ENCODE results near the gene SMLR1. TPM values are rescaled to one million over a fixed set of nuclear protein-coding genes. Genes with fewer than 3 reads are reported as not detected.

Gene SMLR1
- total and polyA plus RNA-seq, 10 of the 15 experiments (the other 5 are each of a cell fraction or from before 2014, with no cell fraction given): 0.10 TPM; not detected in 9

GRCh38 chr6:130882370-130882769 lies 55.2 kb downstream of the SMLR1 start:
- no peaks in the 10 kb centered on the region for H4K20me1 ChIP-seq (ENCODE audit: control insufficient read depth, insufficient read depth)
- H3K9me3 ChIP-seq (replicated peaks; ENCODE audit: control insufficient read depth, insufficient read depth, low read length): no peaks in the 10 kb centered on the region
- in situ Hi-C loops (cut with MboI): loop anchor here (10.0 kb wide), 1 partner anchor 652 kb away; no protein-coding TSS in a partner anchor
- H3K4me3 ChIP-seq: no peak overlapping the region
- 76% methylated on average over 4 of the region's 4 CpGs for WGBS (ENCODE audit: insufficient coverage, insufficient replicate concordance, low lambda C conversion rate, missing lambda C conversion rate)
- peaks cover 2% of the 10 kb centered on the region in 2 experiments; a peak in 3 of 4 replicates for H3K36me3 ChIP-seq (ENCODE audit: control insufficient read depth in 2 of 2, insufficient read depth in 2 of 2, low read length in 1 of 2)
- no peaks in the 10 kb centered on the region for H3K4me1 ChIP-seq (ENCODE audit: control insufficient read depth, insufficient read depth, low read length)
- POLR2A ChIA-PET: no interaction called here
- no peak overlapping the region for H3K9ac ChIP-seq (ENCODE audit: control insufficient read depth, insufficient read depth, low read length)
- intact Hi-C loops (cut with micrococcal nuclease; ENCODE audit: unreplicated experiment): no loop called here
- no peak overlapping the region for H3K4me2 ChIP-seq (ENCODE audit: control insufficient read depth, insufficient read depth)
- ATAC-seq: no peak
- RAD21 ChIA-PET (ENCODE audit: unreplicated experiment): interaction anchor here (0.7 to 1.7 kb wide), 3 partner anchors 203 to 651 kb away, joined by 3 to 7 read pairs (median 3); no protein-coding TSS in a partner anchor
- no peak overlapping the region for H2AFZ ChIP-seq (ENCODE audit: control insufficient read depth, low read depth, low read length)
- no peak overlapping the region for H3K27ac ChIP-seq (ENCODE audit: control insufficient read depth, insufficient read depth)
- no peak for TF ChIP-seq STAT3 (IDR thresholded peaks at IDR 0.05; ENCODE audit: low read depth, low read length)
- TF ChIP-seq TAF1 (IDR thresholded peaks at IDR 0.05; ENCODE audit: borderline replicate concordance, low read depth, low read length): no peak
- no peak for TF ChIP-seq ZNF274 (IDR thresholded peaks at IDR 0.05; ENCODE audit: insufficient read depth, insufficient read length)
- CTCF ChIA-PET: interaction anchor here (0.8 to 15.9 kb wide), 4 partner anchors 10 to 651 kb away, joined by 3 to 365 read pairs (median 19); no protein-coding TSS in a partner anchor
- BruUV-seq (replicated peaks): no TSS peak
- no peaks in the 10 kb centered on the region for H3K27me3 ChIP-seq (replicated peaks in 1 of 2; ENCODE audit: control insufficient read depth in 2 of 2, insufficient read depth in 2 of 2, low read length in 1 of 2)
- FAIRE-seq: no peak
- SMC1A ChIA-PET (ENCODE audit: uncharacterized antibody, unreplicated experiment): interaction anchor here (1.1 to 17.6 kb wide), 2 partner anchors 89 to 234 kb away, joined by 3 to 301 read pairs; no protein-coding TSS in a partner anchor
- H3K79me2 ChIP-seq (ENCODE audit: control insufficient read depth, insufficient read depth, low read length): no peaks in the 10 kb centered on the region
- no peak for DNase-seq (ENCODE audit: low read depth, low spot score)

GRCh38 chr6:130885392-130886192 lies 58.4 kb downstream of the SMLR1 start:
- in situ Hi-C loops (cut with MboI): loop anchor here (5.0 to 10.0 kb wide), 2 partner anchors 232 to 649 kb away; no protein-coding TSS in a partner anchor
- H3K4me1 ChIP-seq (ENCODE audit: control insufficient read depth, insufficient read depth, low read length): no peaks in the 10 kb centered on the region
- no peaks in the 10 kb centered on the region for H3K9me3 ChIP-seq (replicated peaks; ENCODE audit: control insufficient read depth, insufficient read depth, low read length)
- no TSS peak for BruUV-seq (replicated peaks)
- FAIRE-seq (peak; percentile 64), DNase-seq (ENCODE audit: low read depth, low spot score) (peak; percentile 45), ATAC-seq (peak; percentile 98)
- POLR2A ChIA-PET: interaction anchor here (1.0 kb wide), 1 partner anchor 230 kb away, joined by 3 read pairs; no protein-coding TSS in a partner anchor
- no peaks in the 10 kb centered on the region for H3K79me2 ChIP-seq (ENCODE audit: control insufficient read depth, insufficient read depth, low read length)
- no peak overlapping the region for H3K4me2 ChIP-seq (ENCODE audit: control insufficient read depth, insufficient read depth)
- 25% methylated on average over 4 of the region's 4 CpGs for WGBS (ENCODE audit: insufficient coverage, insufficient replicate concordance, low lambda C conversion rate, missing lambda C conversion rate)
- no peaks in the 10 kb centered on the region for H3K27me3 ChIP-seq (replicated peaks in 1 of 2; ENCODE audit: control insufficient read depth in 2 of 2, insufficient read depth in 2 of 2, low read length in 1 of 2)
- H4K20me1 ChIP-seq (ENCODE audit: control insufficient read depth, insufficient read depth): no peaks in the 10 kb centered on the region
- RAD21 ChIA-PET (ENCODE audit: unreplicated experiment): interaction anchor here (0.7 to 6.1 kb wide), 22 partner anchors 9 to 648 kb away, joined by 3 to 104 read pairs (median 4); partner anchors contain the start of gene EPB41L2
- no peak overlapping the region for H3K9ac ChIP-seq (ENCODE audit: control insufficient read depth, insufficient read depth, low read length)
- CTCF ChIA-PET: interaction anchor here (0.6 to 15.9 kb wide), 48 partner anchors 8 to 752 kb away, joined by 3 to 365 read pairs (median 4); partner anchors contain the start of genes ENPP3 and MED23
- no peak overlapping the region for H3K4me3 ChIP-seq
- SMC1A ChIA-PET (ENCODE audit: uncharacterized antibody, unreplicated experiment): interaction anchor here (0.7 to 17.6 kb wide), 31 partner anchors 9 to 743 kb away, joined by 3 to 301 read pairs (median 4); partner anchors contain the start of genes EPB41L2 and MED23
- H2AFZ ChIP-seq (ENCODE audit: control insufficient read depth, low read depth, low read length): no peak overlapping the region
- intact Hi-C loops (cut with micrococcal nuclease; ENCODE audit: unreplicated experiment): loop anchor here (1.0 to 2.0 kb wide), 4 partner anchors 177 to 649 kb away; partner anchors contain the start of gene EPB41L2
- no peak overlapping the region for H3K27ac ChIP-seq (ENCODE audit: control insufficient read depth, insufficient read depth)
- H3K36me3 ChIP-seq (ENCODE audit: control insufficient read depth in 2 of 2, insufficient read depth in 2 of 2, low read length in 1 of 2): peaks cover 2% of the 10 kb centered on the region in 2 experiments; a peak in 3 of 4 replicates
- TF ChIP-seq SP1 (IDR thresholded peaks at IDR 0.05; ENCODE audit: low read depth, low read length) (no peak), CUX1 (IDR thresholded peaks at IDR 0.05; ENCODE audit: insufficient replicate concordance, low read depth, low read length) (no peak), SKIL (IDR thresholded peaks at IDR 0.05; ENCODE audit: low read depth, poor library complexity, severe bottlenecking) (peak; percentile 14)

Data from GM12878 (cell line).